ENCODE results near the gene KCNAB1.
"Not testable (repeated sequence)": the region's sequence is repeated elsewhere in the genome, so short reads cannot be mapped to it uniquely, and the experiment has no call there.

KCNAB1 gene

DNA sequence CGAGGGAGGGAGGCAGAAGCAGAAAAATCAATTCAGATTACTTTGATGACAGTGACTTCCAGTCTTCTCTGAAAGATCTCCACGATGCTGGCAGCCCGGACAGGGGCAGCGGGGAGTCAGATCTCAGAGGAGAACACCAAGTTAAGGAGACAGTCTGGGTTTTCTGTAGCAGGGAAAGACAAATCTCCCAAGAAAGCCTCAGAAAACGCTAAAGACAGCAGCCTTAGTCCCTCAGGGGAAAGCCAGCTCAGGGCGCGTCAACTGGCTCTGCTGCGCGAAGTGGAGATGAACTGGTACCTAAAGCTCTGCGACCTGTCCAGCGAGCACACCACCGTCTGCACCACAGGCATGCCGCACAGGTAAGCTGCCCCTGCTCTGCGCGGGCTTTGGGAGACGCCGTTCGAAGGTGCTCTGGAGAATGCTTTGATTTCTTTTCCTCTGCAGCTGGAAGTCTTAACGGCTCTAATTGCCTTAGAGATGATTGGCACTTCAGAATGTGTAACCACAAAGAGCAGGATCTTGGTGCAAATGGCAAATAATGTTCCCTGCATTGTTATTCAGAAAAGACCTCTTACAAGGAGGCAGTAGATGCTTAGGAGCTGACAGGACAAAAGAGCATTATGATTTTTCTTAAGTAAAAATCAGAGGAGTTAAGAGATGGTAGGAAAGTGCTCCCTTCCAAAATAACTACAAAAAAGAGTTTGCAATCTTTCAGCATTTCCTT, at the start of gene KCNAB1:
TSS of gene KCNAB1 (plus strand) at position 51 of the 724 bp plus-strand sequence.
- no peak for DNase-seq

DNA sequence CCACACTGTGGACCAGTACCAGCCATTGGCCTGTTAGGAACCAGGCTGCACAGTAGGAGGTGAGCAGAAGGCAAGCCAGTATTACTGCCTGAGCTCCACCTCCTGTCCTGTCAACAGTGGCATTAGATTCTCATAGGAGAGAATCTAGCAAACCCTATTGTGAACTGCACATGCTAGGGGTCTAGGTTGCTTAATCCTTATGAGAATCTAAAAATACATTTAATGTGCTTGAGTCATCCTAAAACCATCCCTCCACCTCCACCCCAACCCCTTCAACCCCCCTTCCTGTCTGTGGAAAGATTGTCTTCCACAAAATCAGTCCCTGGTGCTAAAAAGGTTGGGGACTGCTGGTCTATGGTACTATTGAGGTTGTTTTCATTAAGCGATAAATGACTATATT, 49.3 kb upstream of the KCNAB1 start:
- DNase-seq, result no peak

DNA sequence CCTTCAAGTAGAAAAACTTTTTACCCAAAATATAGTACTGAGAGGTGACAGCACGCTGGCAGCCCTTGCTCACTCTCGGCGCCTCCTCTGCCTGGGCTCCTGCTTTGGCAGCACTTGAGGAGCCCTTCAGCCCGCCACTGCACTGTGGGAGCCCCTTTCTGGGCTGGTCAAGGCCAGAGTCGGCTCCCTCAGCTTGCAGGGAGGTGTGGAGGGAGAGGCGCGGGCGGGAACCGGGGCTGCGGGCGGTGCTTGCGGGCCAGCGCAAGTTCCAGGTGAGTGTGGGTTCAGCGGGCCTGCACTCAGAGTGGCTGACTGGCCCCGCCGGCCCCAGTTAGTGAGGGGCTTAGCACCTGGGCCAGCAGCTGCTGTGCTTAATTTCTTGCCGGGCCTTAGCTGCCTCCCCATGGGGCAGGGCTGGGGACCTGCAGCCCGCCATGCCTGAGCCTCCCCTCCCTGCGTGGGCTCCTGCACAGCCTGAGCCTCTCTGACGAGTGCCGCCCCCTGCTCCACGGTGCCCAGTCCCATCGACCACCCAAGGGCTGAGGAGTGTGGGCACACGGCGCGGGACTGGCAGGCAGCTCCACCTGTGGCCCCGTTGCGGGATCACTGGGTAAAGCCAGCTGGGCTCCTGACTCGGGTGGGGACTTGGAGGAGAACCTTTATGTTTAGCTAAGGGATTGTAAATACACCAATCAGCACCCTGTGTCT, 47.3 kb upstream of the KCNAB1 start:
- not testable (repeated sequence) for DNase-seq

DNA sequence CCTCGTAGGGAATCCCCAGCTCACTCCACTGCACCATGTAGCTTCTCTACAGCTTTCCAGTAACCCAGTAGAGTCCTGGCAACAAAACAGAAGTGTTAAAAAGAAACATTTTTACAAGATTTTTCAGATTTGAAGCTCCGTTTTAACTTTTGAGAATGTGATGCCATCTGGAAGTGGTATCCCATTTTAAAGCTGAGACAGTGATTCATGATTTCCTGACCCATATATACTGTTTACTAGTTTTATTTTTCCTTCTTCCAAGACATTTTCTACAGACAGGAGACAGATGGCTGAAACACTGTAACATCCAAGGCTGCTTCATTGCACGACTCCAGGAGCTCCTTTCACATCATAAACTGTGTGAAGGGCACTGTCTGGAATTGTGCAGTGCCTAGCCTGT, 30.3 kb upstream of the KCNAB1 start:
- no peak for DNase-seq

DNA sequence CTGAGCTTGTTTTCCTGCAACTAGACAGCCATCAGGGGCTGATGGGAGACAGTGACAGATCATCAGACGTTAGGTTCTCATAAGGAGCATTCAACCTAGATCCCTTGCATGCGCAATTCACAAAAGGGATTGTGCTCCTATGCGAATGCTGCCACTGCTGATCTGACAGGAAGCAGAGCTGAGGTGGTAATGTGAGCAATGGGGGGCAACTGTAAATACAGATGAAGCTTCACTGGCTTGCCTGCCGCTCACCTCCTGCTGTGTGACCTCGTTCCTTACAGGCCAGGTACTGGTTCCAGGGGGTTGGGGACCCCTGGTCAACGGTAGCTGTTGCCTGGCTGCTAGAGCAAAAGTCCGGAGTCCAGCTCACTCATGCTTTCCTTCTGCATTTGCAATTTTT, 26.4 kb upstream of the KCNAB1 start:
- no peak for DNase-seq

DNA sequence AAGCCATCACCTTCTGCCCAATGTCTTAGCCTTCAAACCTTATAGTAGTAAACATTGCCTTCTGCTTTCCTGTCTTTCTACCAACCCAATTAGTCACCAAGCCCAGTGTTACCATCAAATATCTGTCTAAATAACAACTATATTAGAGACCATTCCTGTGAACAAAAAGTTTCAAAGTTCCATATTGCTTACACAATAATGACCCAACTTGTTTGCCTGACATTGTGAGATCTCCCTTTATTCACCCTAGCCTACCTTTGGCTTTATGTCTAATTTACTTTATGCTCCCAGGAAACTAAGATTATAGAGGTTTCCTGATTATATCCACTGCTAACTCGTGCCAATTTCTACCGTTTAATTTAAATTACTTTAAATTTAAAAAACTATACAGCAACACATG, 26.0 kb upstream of the KCNAB1 start:
- DNase-seq, result no peak

DNA sequence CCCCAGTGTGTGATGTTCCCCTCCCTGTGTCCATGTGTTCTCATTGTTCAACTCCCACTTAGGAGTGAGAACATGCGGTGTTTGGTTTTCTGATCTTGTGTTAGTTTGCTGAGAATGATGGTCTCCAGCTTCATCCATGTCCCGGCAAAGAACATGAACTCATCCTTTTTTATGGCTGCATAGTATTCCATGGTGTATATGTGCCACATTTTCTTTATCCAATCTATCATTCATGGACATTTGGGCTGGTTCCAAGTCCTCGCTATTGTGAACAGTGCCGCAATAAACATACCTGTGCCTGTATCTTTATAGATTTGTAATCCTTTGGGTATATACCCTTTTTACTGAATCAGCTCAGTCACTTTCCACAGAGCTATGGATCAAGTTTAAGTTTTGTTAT, 24.7 kb upstream of the KCNAB1 start:
- not testable (repeated sequence) for DNase-seq

DNA sequence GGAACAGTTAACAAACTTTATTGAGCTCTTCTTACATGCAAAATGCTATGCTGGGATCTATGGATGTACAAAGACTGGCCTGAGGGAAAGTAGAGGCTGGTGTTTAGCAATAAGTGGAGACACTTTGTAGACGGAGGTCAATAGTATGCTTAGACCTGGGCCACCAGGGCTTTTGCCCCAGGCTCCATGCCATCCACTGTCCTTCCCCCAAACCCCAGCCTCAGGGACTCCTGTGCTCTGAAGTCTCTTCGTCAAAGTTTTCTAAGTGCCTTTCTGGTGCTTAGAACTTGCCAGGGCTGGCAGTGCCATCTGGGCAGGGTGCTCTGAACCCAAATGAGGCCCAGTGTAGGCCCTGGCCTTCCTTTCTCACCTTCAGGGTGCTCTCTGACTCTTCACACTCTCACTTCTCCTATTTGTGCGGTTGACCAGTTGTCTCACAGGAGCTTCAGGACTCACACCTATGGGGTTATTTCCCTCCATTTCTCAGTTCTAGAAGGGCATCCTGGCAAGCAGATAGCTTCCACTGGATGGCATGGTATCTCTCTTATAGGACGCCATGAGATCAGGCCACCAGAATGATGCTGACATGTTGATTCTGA, 21.8 kb upstream of the KCNAB1 start:
- DNase-seq, result no peak

DNA sequence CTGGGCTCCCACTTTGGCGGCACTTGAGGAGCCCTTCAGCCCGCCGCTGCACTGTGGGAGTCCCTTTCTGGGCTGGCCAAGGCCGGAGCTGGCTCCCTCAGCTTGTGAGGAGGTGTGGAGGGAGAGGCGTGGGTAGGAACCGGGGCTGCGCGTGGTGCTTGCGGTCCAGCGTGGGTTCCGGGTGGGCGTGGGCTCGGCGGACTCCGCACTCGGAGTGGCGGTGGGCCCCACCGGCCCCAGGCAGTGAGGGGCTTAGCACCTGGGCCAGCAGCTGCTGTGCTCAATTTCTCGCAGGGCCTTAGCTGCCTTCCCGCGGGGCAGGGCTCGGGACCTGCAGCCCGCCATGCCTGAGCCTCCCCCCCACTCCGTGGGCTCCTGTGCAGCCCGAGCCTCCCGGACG, 21.0 kb upstream of the KCNAB1 start:
- DNase-seq, result not testable (repeated sequence)

DNA sequence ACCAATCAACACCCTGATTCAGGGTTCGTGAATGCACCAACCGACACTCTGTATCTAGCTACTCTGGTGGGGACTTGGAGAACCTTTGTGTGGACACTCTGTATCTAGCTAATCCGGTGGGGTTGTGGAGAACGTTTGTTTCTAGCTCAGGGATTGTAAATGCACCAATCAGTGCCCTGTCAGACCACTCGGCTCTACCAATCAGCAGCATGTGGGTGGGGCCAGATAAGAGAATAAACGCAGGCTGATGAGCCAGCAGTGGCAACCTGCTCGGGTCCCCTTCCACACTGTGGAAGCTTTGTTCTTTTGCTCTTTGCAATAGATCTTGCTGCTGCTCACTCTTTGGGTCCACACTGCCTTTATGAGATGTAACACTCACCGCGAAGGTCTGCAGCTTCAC, 20.4 kb upstream of the KCNAB1 start:
- DNase-seq, result not testable (repeated sequence)

DNA sequence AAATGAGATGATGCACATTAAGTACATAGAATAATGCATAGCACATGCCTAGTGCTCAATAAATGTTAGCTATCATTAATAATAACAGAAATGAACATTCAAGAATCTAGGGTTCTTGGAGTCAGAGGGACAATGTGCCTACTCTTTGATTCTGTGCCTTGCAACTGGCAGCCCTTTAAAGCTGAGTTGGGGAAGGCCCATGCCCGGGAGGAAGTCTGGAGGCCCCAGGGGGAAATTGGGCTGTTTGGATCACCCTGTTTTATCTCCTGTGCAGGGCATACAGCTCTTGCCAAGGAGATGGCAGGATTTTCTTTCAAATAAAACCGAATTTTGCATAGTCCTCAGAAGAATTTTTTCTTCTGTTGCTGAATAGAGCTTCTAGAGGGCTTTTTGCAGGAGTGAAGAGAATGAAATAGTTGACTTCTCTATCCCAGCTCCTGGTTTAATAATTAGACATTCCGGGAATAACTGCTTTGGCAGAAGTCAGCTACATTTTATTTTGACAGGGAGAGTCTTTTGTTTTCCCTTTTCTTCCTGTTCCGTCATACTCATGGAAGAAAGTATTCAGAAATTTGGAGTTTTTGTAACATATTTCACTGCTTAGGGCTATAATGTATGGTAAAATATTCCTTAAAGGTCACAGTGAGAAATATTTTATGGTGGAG, 18.0 kb upstream of the KCNAB1 start:
- DNase-seq, result no peak

DNA sequence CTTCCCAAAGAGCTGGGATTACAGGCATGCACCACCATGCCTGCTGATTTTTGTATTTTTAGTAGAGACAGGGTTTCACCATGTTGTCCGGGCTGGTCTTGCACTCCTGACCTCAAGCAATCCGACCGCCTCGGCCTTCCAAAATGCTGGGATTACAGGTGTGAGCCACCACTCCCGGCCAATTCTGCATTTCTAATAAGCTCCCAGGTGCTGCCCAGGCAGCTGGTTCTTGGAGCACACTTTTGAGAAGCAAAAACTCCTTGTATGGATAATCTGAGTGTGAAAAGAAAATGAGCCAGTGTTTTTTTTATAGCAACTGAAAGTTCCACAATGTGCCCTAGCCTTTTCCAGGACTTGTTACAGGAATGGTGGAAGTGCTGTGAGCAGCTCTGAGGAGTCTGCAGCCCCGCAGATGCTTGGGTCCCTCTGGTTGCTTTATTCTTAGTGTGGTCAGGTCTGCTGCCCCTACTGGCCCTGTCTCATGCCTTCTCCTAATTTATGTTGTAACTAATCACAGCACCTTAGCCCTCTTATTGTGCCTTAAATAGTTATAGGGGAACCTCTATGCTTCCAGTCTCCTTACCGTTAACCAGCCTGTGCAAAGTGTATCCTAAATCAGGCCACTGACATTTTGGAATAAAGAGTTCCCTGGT, 13.5 kb upstream of the KCNAB1 start:
- no peak for DNase-seq

DNA sequence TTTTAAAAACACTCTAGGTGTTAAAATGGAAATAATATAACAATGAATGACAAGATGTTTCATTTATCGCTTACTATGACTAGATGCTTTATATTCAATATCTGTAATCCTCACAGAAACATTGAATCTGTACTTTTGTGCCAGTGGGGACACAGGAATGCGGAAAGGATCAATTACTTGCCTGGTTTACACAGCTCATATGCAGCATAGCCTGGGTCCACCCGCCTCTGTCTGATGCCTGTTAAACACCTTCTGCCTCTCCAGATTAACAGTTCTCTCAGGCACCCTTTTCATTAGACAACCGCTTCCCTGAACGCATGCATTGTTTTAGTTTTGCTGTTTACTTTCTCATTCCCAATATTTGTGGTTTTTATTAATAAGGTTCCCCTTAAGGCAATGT, 12.9 kb upstream of the KCNAB1 start:
- DNase-seq, result no peak

DNA sequence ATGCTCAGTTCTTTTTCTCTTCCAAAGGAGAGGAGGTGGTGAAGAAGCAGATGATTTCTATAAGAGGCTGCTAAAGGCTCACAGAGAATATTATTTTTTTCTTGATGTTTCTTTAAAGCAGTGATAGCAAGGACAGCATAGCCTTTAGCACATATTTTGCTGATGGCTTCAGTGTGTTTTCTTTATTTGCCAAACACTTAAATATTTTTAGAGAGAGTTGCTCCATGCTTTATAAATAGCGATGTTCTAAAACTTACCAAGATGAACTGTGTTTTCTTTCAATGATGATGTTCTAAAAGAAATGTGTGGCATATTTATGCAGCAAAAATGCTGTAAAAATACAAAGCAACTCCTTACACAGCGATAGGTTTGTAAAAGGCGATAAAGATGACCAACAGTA, 11.8 kb upstream of the KCNAB1 start:
- DNase-seq, result no peak

DNA sequence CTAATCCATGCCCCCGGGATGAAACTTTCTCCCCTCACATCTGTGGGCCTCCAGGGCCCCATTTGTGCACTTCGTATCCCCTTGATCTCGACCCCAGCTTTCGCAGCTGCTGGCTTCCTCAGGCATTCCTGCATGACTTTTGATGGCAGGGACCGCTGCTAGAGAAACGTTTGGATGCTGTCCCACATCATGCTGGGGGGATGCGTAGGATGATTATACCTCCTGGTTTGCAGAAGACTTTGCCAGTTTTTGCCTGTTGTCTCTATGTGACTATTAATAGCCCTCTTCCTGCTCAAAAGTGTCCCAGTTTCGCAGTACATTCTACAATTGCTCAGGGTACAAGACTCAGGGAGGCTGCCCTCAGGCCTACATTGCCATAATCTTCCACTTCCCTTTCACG, 10.4 kb upstream of the KCNAB1 start:
- no peak for DNase-seq

DNA sequence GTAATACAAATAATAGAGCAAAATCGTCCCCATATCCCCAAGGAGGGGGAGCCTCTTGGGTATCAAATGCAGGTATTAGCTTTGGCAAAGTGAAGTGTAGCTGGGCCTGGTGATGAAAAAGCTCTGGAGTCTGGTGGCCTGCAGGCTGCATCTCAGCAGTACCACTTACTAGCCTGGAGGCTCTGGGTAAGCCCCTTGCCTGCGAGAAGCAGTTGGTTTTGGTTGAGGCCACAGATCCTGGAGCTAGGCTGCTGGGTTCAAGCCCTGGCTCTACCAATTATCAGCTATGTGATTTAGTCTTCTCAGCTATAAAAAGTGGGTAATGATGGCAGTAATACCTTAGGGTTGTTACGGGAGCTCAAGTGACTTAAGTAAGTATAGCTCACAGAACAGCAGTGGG, 6.1 kb downstream of the KCNAB1 start:
- DNase-seq, result no peak

DNA sequence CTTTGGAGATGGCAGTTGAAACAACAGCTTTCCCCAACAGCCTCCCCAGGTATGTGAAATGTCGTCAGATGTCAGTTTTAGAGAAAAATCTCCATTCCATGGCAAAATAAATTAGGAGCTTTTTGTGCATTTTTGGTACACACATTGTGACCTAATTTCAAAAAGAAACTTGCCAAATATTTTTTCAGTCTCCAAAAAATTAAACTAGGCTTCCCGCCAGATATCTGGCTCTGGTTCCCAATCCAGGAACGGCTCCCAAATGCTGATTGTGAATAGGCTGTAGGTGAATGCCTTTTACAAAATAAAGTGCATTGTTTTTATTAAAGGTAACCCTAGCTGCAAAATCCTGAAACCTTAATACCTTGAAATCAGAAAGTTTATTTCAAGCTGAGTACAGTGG, 10.9 kb downstream of the KCNAB1 start:
- no peak for DNase-seq

DNA sequence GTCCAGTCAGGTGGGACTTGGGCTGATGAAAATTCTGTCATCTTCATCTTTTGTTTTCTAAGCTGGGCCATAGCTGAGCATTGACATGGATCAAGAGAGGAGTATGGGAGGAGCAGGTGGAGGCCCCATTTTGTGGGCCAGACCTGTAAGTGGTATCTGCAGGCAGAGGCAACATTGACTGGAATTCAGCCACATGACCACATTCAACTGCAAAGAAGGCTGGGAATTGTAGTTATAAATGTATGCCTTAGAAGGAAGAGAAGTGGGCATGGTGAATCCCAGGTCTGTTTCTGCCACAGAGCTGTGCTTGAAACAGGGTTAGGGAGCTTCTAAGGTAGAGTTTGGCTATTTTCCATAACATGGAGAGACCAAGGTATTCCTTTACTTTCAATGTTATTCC, 11.4 kb downstream of the KCNAB1 start:
- DNase-seq, result no peak

DNA sequence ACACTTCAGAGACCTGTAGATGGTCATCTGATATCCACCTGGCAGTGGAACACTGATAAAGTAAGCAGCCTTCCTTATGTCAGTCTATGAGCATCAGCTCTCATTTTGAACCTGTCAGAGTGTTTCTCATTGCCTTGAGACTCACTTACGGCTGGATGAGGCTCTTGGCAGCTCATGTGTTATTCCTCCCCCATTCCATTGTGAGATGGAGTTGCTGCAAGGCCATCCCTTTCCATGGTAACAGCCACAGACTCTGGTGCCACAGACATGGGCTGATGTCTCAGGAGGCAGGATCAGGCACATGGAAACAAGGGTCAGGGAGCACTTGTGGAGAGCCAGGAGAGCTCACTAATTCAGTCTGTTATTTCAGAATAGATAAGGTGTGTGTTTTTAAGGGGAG, 11.9 kb downstream of the KCNAB1 start:
- DNase-seq, result no peak

DNA sequence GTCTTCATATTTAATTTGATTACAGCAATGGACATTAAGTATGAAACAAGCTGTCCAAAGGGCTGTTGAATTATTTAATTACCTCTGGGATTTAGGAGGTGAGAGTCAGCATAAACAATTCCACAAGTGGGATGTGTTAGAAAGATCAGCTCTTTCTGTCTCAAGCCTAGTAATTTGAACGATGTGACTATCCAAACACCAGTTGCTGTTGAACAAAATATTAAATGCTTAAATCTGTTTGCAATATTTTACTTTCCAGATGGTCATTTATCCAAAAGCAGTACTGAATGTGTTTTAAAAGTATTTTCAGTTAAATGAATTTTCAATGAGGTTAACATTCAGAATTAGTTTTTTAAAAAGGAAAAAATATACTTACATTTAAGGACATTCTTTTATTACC, 12.7 kb downstream of the KCNAB1 start:
- no peak for DNase-seq

DNA sequence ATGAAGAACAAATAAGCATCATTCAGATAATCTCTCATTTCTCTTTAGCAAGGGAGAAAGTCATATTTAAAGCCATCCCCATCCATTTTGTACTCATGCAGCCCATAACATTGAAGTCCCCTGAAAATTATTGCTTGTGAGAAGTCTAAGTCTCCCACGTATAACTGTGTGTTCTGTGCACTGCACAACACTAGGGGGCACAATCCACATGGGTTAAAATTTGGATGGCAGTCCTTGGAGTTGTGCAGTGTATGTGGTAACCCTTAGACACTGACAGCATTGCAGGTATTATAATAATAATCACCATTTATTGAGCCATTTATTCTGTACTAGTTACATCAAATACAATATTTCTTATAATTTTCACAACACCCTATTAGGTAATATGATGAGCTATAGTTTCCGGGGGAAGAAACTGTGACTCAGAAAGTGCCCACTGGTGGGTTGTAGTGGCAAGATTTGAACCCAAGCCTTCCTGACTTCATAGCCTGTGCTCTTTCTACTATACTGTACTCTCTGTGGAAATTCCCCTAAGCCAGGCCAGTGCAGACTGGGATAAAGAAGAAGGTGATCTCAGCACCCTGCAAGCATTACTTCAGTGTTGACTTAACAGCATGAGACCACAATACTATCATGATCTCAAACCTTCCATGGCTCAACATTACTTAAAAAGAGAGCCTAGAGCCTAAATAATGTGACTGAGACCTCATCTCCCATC, 15.7 kb downstream of the KCNAB1 start:
- no peak for DNase-seq

DNA sequence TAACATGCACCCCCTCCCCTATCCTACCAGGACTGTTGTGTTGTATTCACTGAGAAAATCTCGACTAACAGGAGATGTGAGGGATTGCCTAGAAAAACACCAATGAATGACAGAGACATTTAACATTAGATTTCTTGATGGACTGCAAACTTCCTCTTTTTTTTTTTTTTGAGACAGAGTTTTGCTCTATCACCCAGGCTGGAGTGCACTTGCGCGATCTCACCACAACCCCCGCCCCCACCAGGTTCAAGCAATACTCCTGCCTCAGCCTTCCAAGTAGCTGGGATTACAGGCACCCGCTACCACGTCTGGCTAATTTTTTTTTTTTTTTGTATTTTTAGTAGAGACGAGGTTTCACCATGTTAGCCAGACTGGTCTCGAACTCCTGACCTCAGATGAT, 17.0 kb downstream of the KCNAB1 start:
- DNase-seq, result not testable (repeated sequence)
